Measurements from ENCODE around the gene RIPOR2. TPM values are rescaled to one million over a fixed set of nuclear protein-coding genes. Genes with fewer than 3 reads are reported as not detected.

RIPOR2 gene
- total and polyA plus RNA-seq, 10 of the 15 experiments (the other 5 are each of a cell fraction or from before 2014, with no cell fraction given), result 22.2 to 48.2 (median 34.7) TPM

DNA sequence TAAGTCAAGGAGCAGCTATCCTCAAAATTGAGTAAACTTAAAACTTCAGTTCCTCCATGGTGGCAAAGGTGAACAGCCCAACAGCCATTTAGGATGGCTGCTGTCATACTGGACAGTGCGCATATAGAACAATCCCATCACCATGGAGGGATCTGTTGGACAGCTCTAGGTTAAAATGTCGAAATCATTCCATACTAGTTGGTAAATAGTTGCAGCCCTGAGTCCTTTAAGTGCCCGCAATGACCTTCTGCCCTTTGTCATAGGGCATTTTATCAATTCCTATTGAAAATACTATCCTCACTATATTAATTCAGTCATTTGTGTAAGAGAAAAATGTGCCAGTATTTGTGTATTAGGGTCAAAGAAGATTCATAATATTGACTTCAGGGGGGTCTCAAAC, 128.2 kb downstream of the RIPOR2 start:
- no peak overlapping the region for H2AFZ ChIP-seq (ENCODE audit: control insufficient read depth, low read depth, low read length)
- no peak overlapping the region for H3K27ac ChIP-seq (ENCODE audit: control insufficient read depth, insufficient read depth)
- no peak overlapping the region for H3K9ac ChIP-seq (ENCODE audit: control insufficient read depth, insufficient read depth, low read length)
- no peak overlapping the region for H3K4me3 ChIP-seq
- no peaks in the 10 kb centered on the region for H4K20me1 ChIP-seq (ENCODE audit: control insufficient read depth, insufficient read depth)
- H3K9me3 ChIP-seq (replicated peaks; ENCODE audit: control insufficient read depth, insufficient read depth, low read length), result no peaks in the 10 kb centered on the region
- 89% methylated on average over 3 of the region's 3 CpGs for WGBS (ENCODE audit: insufficient coverage, insufficient replicate concordance, low lambda C conversion rate, missing lambda C conversion rate)
- no TSS peak for BruUV-seq (replicated peaks)
- no peaks in the 10 kb centered on the region for H3K4me1 ChIP-seq (ENCODE audit: control insufficient read depth, insufficient read depth, low read length)
- in situ Hi-C loops (cut with MboI) (no loop called here), intact Hi-C loops (cut with micrococcal nuclease; ENCODE audit: unreplicated experiment) (no loop called here)
- no peaks in the 10 kb centered on the region; a peak in 2 of 4 replicates for H3K36me3 ChIP-seq (ENCODE audit: control insufficient read depth in 2 of 2, insufficient read depth in 2 of 2, low read length in 1 of 2)
- H3K27me3 ChIP-seq (replicated peaks in 1 of 2; ENCODE audit: control insufficient read depth in 2 of 2, insufficient read depth in 2 of 2, low read length in 1 of 2), result no peaks in the 10 kb centered on the region
- ATAC-seq, result no peak
- SMC1A ChIA-PET (ENCODE audit: uncharacterized antibody, unreplicated experiment), result interaction anchor here (1.0 to 4.0 kb wide), 5 partner anchors 10 to 26 kb away, joined by 3 to 20 read pairs (median 5); partner anchors contain the start of gene ARMH2
- no peak overlapping the region for H3K4me2 ChIP-seq (ENCODE audit: control insufficient read depth, insufficient read depth)
- POLR2A ChIA-PET, result no interaction called here
- RAD21 ChIA-PET (ENCODE audit: unreplicated experiment), result no interaction called here
- H3K79me2 ChIP-seq (ENCODE audit: control insufficient read depth, insufficient read depth, low read length), result no peaks in the 10 kb centered on the region
- CTCF ChIA-PET, result interaction anchor here (1.4 kb wide), 1 partner anchor 219 kb away, joined by 3 read pairs; no protein-coding TSS in a partner anchor
- no peak for DNase-seq (ENCODE audit: low read depth, low spot score)
- no peak for FAIRE-seq
- no peak for TF ChIP-seq MYB (IDR thresholded peaks at IDR 0.05; ENCODE audit: borderline replicate concordance, low read depth, low read length)
- TF ChIP-seq ZZZ3 (IDR thresholded peaks at IDR 0.05; ENCODE audit: control insufficient read depth, insufficient read length, low read depth), result no peak
- TF ChIP-seq STAT3 (IDR thresholded peaks at IDR 0.05; ENCODE audit: low read depth, low read length), result no peak
- no peak for TF ChIP-seq FOXM1 (IDR thresholded peaks at IDR 0.05; ENCODE audit: low read depth, low read length)
- TF ChIP-seq, protein P1, sequence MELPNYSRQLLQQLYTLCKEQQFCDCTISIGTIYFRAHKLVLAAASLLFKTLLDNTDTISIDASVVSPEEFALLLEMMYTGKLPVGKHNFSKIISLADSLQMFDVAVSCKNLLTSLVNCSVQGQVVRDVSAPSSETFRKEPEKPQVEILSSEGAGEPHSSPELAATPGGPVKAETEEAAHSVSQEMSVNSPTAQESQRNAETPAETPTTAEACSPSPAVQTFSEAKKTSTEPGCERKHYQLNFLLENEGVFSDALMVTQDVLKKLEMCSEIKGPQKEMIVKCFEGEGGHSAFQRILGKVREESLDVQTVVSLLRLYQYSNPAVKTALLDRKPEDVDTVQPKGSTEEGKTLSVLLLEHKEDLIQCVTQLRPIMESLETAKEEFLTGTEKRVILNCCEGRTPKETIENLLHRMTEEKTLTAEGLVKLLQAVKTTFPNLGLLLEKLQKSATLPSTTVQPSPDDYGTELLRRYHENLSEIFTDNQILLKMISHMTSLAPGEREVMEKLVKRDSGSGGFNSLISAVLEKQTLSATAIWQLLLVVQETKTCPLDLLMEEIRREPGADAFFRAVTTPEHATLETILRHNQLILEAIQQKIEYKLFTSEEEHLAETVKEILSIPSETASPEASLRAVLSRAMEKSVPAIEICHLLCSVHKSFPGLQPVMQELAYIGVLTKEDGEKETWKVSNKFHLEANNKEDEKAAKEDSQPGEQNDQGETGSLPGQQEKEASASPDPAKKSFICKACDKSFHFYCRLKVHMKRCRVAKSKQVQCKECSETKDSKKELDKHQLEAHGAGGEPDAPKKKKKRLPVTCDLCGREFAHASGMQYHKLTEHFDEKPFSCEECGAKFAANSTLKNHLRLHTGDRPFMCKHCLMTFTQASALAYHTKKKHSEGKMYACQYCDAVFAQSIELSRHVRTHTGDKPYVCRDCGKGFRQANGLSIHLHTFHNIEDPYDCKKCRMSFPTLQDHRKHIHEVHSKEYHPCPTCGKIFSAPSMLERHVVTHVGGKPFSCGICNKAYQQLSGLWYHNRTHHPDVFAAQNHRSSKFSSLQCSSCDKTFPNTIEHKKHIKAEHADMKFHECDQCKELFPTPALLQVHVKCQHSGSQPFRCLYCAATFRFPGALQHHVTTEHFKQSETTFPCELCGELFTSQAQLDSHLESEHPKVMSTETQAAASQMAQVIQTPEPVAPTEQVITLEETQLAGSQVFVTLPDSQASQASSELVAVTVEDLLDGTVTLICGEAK (IDR thresholded peaks at IDR 0.05; ENCODE audit: borderline replicate concordance), result no peak
- no peak for TF ChIP-seq SMARCA5 (IDR thresholded peaks at IDR 0.05)
- TF ChIP-seq IKZF2 (IDR thresholded peaks at IDR 0.05), result no peak
- TF ChIP-seq CBX3 (IDR thresholded peaks at IDR 0.05; ENCODE audit: borderline replicate concordance, low read depth), result no peak
- no peak for TF ChIP-seq RBBP5 (conservative IDR thresholded peaks at IDR 0.05)
- TF ChIP-seq SRF (IDR thresholded peaks at IDR 0.05; ENCODE audit: low read depth in 2 of 2, low read length in 2 of 2), result no peak
- no peak for TF ChIP-seq EP300 (IDR thresholded peaks at IDR 0.05; ENCODE audit: borderline replicate concordance in 1 of 2, control insufficient read depth in 1 of 2, low read depth in 2 of 2, low read length in 2 of 2)
- TF ChIP-seq, protein P2, sequence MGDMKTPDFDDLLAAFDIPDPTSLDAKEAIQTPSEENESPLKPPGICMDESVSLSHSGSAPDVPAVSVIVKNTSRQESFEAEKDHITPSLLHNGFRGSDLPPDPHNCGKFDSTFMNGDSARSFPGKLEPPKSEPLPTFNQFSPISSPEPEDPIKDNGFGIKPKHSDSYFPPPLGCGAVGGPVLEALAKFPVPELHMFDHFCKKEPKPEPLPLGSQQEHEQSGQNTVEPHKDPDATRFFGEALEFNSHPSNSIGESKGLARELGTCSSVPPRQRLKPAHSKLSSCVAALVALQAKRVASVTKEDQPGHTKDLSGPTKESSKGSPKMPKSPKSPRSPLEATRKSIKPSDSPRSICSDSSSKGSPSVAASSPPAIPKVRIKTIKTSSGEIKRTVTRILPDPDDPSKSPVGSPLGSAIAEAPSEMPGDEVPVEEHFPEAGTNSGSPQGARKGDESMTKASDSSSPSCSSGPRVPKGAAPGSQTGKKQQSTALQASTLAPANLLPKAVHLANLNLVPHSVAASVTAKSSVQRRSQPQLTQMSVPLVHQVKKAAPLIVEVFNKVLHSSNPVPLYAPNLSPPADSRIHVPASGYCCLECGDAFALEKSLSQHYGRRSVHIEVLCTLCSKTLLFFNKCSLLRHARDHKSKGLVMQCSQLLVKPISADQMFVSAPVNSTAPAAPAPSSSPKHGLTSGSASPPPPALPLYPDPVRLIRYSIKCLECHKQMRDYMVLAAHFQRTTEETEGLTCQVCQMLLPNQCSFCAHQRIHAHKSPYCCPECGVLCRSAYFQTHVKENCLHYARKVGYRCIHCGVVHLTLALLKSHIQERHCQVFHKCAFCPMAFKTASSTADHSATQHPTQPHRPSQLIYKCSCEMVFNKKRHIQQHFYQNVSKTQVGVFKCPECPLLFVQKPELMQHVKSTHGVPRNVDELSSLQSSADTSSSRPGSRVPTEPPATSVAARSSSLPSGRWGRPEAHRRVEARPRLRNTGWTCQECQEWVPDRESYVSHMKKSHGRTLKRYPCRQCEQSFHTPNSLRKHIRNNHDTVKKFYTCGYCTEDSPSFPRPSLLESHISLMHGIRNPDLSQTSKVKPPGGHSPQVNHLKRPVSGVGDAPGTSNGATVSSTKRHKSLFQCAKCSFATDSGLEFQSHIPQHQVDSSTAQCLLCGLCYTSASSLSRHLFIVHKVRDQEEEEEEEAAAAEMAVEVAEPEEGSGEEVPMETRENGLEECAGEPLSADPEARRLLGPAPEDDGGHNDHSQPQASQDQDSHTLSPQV (IDR thresholded peaks at IDR 0.05), result no peak
- TF ChIP-seq POLR2A (IDR thresholded peaks at IDR 0.05; ENCODE audit: low read depth, low read length), result no peak
- TF ChIP-seq, protein P3, sequence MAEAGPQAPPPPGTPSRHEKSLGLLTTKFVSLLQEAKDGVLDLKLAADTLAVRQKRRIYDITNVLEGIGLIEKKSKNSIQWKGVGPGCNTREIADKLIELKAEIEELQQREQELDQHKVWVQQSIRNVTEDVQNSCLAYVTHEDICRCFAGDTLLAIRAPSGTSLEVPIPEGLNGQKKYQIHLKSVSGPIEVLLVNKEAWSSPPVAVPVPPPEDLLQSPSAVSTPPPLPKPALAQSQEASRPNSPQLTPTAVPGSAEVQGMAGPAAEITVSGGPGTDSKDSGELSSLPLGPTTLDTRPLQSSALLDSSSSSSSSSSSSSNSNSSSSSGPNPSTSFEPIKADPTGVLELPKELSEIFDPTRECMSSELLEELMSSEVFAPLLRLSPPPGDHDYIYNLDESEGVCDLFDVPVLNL (IDR thresholded peaks at IDR 0.05; ENCODE audit: low read depth, low read length), result no peak
- no peak for TF ChIP-seq POLR2AphosphoS2 (IDR thresholded peaks at IDR 0.05; ENCODE audit: low read depth, low read length)
